ENCODE results near the gene CERK.

CERK gene

GRCh38 chr22:46728470-46728869, 9.6 kb downstream of the CERK start:
- no peak for DNase-seq

- no peak for DNase-seq
Measured at GRCh38 chr22:46727813-46728364, 10.2 kb downstream of the CERK start.

- DNase-seq = no peak
Measured at GRCh38 chr22:46726986-46727317, 11.1 kb downstream of the CERK start.

GRCh38 chr22:46726066-46726985, 11.7 kb downstream of the CERK start:
- no peak for DNase-seq

GRCh38 chr22:46725096-46725495, 13.0 kb downstream of the CERK start:
- no peak for DNase-seq

- no peak for DNase-seq
Measured at GRCh38 chr22:46723882-46724281, 14.2 kb downstream of the CERK start.

- DNase-seq = no peak
Measured at GRCh38 chr22:46721501-46722085, 16.5 kb downstream of the CERK start.

- no peak for DNase-seq
Measured at GRCh38 chr22:46719921-46720320, 18.1 kb downstream of the CERK start.

- no peak for DNase-seq
Measured at GRCh38 chr22:46714550-46714949, 23.5 kb downstream of the CERK start.

- no peak for DNase-seq
Measured at GRCh38 chr22:46712288-46712687, 25.8 kb downstream of the CERK start.

- no peak for DNase-seq
Measured at GRCh38 chr22:46710806-46711205, 27.2 kb downstream of the CERK start.

- no peak for DNase-seq
Measured at GRCh38 chr22:46708766-46709330, 29.2 kb downstream of the CERK start.

- DNase-seq = no peak
Measured at GRCh38 chr22:46707827-46708570, 30.1 kb downstream of the CERK start.

GRCh38 chr22:46707305-46707704, 30.7 kb downstream of the CERK start:
- no peak for DNase-seq

- DNase-seq = no peak
Measured at GRCh38 chr22:46706060-46706459, 32.0 kb downstream of the CERK start.

- DNase-seq = no peak
Measured at GRCh38 chr22:46703996-46704370, 34.1 kb downstream of the CERK start.

- DNase-seq = no peak
Measured at GRCh38 chr22:46703171-46703995, 34.7 kb downstream of the CERK start.

- no peak for DNase-seq
Measured at GRCh38 chr22:46701262-46701661, 36.8 kb downstream of the CERK start.

- no peak for DNase-seq
Measured at GRCh38 chr22:46699091-46699490, 39.0 kb downstream of the CERK start.

GRCh38 chr22:46697811-46698515, 40.1 kb downstream of the CERK start:
- DNase-seq = no peak

- DNase-seq = no peak
Measured at GRCh38 chr22:46696614-46697013, 41.4 kb downstream of the CERK start.

- DNase-seq = no peak
Measured at GRCh38 chr22:46696229-46696518, 41.9 kb downstream of the CERK start.
